IMR-90 (cell line): ENCODE results near the gene TMEM63A. TPM values are rescaled to one million over a fixed set of nuclear protein-coding genes. Genes with fewer than 3 reads are reported as not detected.

Source experiments
- ATAC-seq: fragments of 200-7000 bp; cut with Tn5 transposase; 2 replicates; pipeline ENCODE4 v1.9.1; 2020; ENCODE audit warnings: low read depth, mild to moderate bottlenecking, moderate library complexity
- BruUV-seq: library from RNA; stranded (reverse); fragments of 400-500 nt; replicated peaks from 2 replicates; lab custom pipeline; 2021; lab: Mats Ljungman, UMichigan
- CTCF ChIA-PET: fragments of 300-600 bp; formaldehyde crosslinking; extraction: SDS; loops from one replicate; lab custom pipeline; 2021; ENCODE audit warnings: antibody characterized with exemption; lab: Yijun Ruan, JAX
- POLR2A ChIA-PET: fragments of 300-600 bp; sonication (Branson Sonifier 250); formaldehyde crosslinking; loops from one replicate; lab custom pipeline; 2022; ENCODE audit warnings: antibody characterized with exemption; ENCODE audit not compliant: unreplicated experiment; lab: Charles Lee
- DNase-seq: peaks from one replicate; pipeline ENCODE4 v3.0.0; 2013
- H2AFZ ChIP-seq: replicated peaks from 2 replicates; pipeline ENCODE3; 2013; ENCODE audit warnings: low read length, mild to moderate bottlenecking; ENCODE audit not compliant: poor library complexity
- H2AK5ac ChIP-seq: 2 replicates; pipeline ENCODE4 v1.6.1; 2013; ENCODE audit warnings: low read depth, low read length, inconsistent platforms
- H2AK9ac ChIP-seq: replicated peaks from 2 replicates; pipeline ENCODE3; 2013; ENCODE audit warnings: mild to moderate bottlenecking, low read depth, low read length, moderate library complexity; ENCODE audit not compliant: poor library complexity
- H2BK120ac ChIP-seq: 2 replicates; pipeline ENCODE4 v1.6.1; 2013; ENCODE audit warnings: low read depth, low read length, inconsistent platforms
- H2BK15ac ChIP-seq: 3 replicates; pipeline ENCODE4 v1.6.1; 2013; ENCODE audit warnings: low read depth, low read length, inconsistent platforms
- H2BK20ac ChIP-seq: 2 replicates; pipeline ENCODE4 v1.6.1; 2013; ENCODE audit warnings: low read depth, mild to moderate bottlenecking, inconsistent platforms, low read length, moderate library complexity
- H2BK5ac ChIP-seq: 2 replicates; pipeline ENCODE4 v1.6.1; 2013; ENCODE audit warnings: mild to moderate bottlenecking, low read depth, low read length, inconsistent platforms; ENCODE audit not compliant: poor library complexity, severe bottlenecking
- H3K14ac ChIP-seq: replicated peaks from 2 replicates; pipeline ENCODE4 v1.6.1; 2013; ENCODE audit warnings: low read depth, low read length, inconsistent platforms
- H3K18ac ChIP-seq: 2 replicates; pipeline ENCODE4 v1.6.1; 2013; ENCODE audit warnings: low read depth, low read length, control low read depth
- H3K23ac ChIP-seq: 2 replicates; pipeline ENCODE4 v1.6.1; 2013; ENCODE audit warnings: low read depth, low read length, inconsistent platforms
- H3K27ac ChIP-seq: 2 replicates; pipeline ENCODE4 v1.5.1; 2013; ENCODE audit warnings: mild to moderate bottlenecking, control low read depth, low read length; ENCODE audit not compliant: insufficient read depth
- H3K27me3 ChIP-seq: 2 replicates; pipeline ENCODE4 v1.6.1; 2013; ENCODE audit warnings: low read length; ENCODE audit not compliant: control insufficient read depth, insufficient read depth
- H3K36me3 ChIP-seq: 2 replicates; pipeline ENCODE4 v1.6.1; 2013; ENCODE audit warnings: low read length, mixed read lengths; ENCODE audit not compliant: control insufficient read depth, insufficient read depth
- H3K4ac ChIP-seq: 2 replicates; pipeline ENCODE4 v1.6.1; 2013; ENCODE audit warnings: low read depth, low read length, inconsistent platforms
- H3K4me1 ChIP-seq: 2 replicates; pipeline ENCODE4 v1.6.1; 2013; ENCODE audit warnings: low read length, mixed read lengths; ENCODE audit not compliant: control insufficient read depth, insufficient read depth
- H3K4me2 ChIP-seq: 2 replicates; pipeline ENCODE4 v1.6.1; 2013; ENCODE audit warnings: low read depth, mild to moderate bottlenecking, control low read depth, low read length, moderate library complexity
- H3K4me3 ChIP-seq: 2 replicates; pipeline ENCODE4 v1.5.1; 2013; ENCODE audit warnings: low read depth, mild to moderate bottlenecking, control low read depth, low read length, moderate library complexity; ENCODE audit not compliant: insufficient read depth
- H3K56ac ChIP-seq: 2 replicates; pipeline ENCODE4 v1.6.1; 2013; ENCODE audit warnings: low read length, inconsistent platforms; ENCODE audit not compliant: insufficient read depth; ENCODE audit errors: extremely low read depth
- H3K79me1 ChIP-seq, 2 experiments: 2 replicates each; pipeline ENCODE4 v1.6.1; 2013; ENCODE audit warnings: low read length in 2 of 2, inconsistent platforms in 1 of 2, low read depth in 1 of 2
- H3K9ac ChIP-seq: 2 replicates; pipeline ENCODE4 v1.6.1; 2013; ENCODE audit warnings: low read depth, low read length, control low read depth
- H3K9me1 ChIP-seq: 2 replicates; pipeline ENCODE4 v1.6.1; 2013; ENCODE audit warnings: low read length, inconsistent platforms; ENCODE audit not compliant: insufficient read depth
- H3K9me3 ChIP-seq: 2 replicates; pipeline ENCODE4 v1.6.1; 2013; ENCODE audit warnings: low read length; ENCODE audit not compliant: control insufficient read depth, insufficient read depth
- H4K20me1 ChIP-seq: 2 replicates; pipeline ENCODE4 v1.6.1; 2013; ENCODE audit warnings: low read length, inconsistent platforms; ENCODE audit not compliant: insufficient read depth
- H4K5ac ChIP-seq: 2 replicates; pipeline ENCODE4 v1.6.1; 2013; ENCODE audit warnings: mild to moderate bottlenecking, low read depth, low read length, control low read depth
- H4K8ac ChIP-seq, 2 experiments: 2 replicates each; pipeline ENCODE4 v1.6.1; 2013; ENCODE audit warnings: low read depth in 2 of 2, low read length in 2 of 2, control low read depth in 1 of 2, inconsistent platforms in 1 of 2
- H4K91ac ChIP-seq: 2 replicates; pipeline ENCODE4 v1.6.1; 2013; ENCODE audit warnings: low read depth, low read length, inconsistent platforms; ENCODE audit not compliant: insufficient read depth
- BHLHE40 ChIP-seq: fragments of 150-350 bp; IDR thresholded peaks from 2 replicates; pipeline ENCODE4 v1.6.1; 2016; ENCODE audit warnings: mild to moderate bottlenecking, low read depth, low read length
- CEBPB ChIP-seq: IDR thresholded peaks from 2 replicates; pipeline ENCODE4 v1.6.1; 2012; ENCODE audit warnings: low read depth, low read length, improper control_type of control experiment
- CHD1 ChIP-seq: IDR thresholded peaks from 2 replicates; pipeline ENCODE4 v1.6.1; 2012; ENCODE audit warnings: low read depth, low read length, improper control_type of control experiment
- MAZ ChIP-seq: IDR thresholded peaks from 2 replicates; pipeline ENCODE4 v1.6.1; 2012; ENCODE audit warnings: low read depth, mild to moderate bottlenecking, low read length, improper control_type of control experiment, moderate library complexity, borderline replicate concordance
- MXI1 ChIP-seq: IDR thresholded peaks from 2 replicates; pipeline ENCODE4 v1.6.1; 2012; ENCODE audit warnings: low read depth, mild to moderate bottlenecking, low read length, moderate library complexity, borderline replicate concordance
- POLR2A ChIP-seq: IDR thresholded peaks from 2 replicates; pipeline ENCODE4 v1.6.1; 2012; ENCODE audit warnings: mild to moderate bottlenecking, low read depth, low read length
- RAD21 ChIP-seq: IDR thresholded peaks from 2 replicates; pipeline ENCODE4 v1.6.1; 2012; ENCODE audit warnings: low read length, improper control_type of control experiment
- RCOR1 ChIP-seq: IDR thresholded peaks from 2 replicates; pipeline ENCODE4 v1.6.1; 2012; ENCODE audit warnings: mild to moderate bottlenecking, low read length, improper control_type of control experiment; ENCODE audit not compliant: insufficient replicate concordance
- RFX5 ChIP-seq: IDR thresholded peaks from 2 replicates; pipeline ENCODE4 v1.8.0; 2012; ENCODE audit warnings: low read depth, mild to moderate bottlenecking, low read length, moderate library complexity
- SMC3 ChIP-seq: fragments of 150-350 bp; IDR thresholded peaks from 2 replicates; pipeline ENCODE4 v1.6.1; 2016; ENCODE audit warnings: low read depth, mild to moderate bottlenecking, antibody characterized with exemption, low read length, moderate library complexity
- WGBS, 2 experiments: methylation state at CpG; one replicate each; pipeline versions ENCODE4 v1.1.5 to v1.1.7; 2013; ENCODE audit warnings: missing lambda C conversion rate in 2 of 2; ENCODE audit not compliant: insufficient read length in 1 of 2; ENCODE audit errors: extremely low coverage in 2 of 2; 5-methylcytosine and 5-hydroxymethylcytosine counted together
- dilution Hi-C: fragments of 300-500 bp; cut with HindIII; formaldehyde crosslinking; loops from one replicate; pipeline ENCODE4 v1.14.3; 2018; ENCODE audit warnings: low sequenced_read_pairs; ENCODE audit not compliant: unreplicated experiment
- in situ Hi-C: fragments of 300-500 bp; cut with MboI; formaldehyde crosslinking; loops from 3 replicates; pipeline ENCODE4 v1.14.3; 2019; ENCODE audit warnings: low sequenced_read_pairs, inconsistent platforms, mixed read lengths
- intact Hi-C: fragments of 100-400 bp; cut with micrococcal nuclease; formaldehyde crosslinking; loops from 2 replicates; pipeline ENCODE4 v1.10.0; 2022
- polyA plus RNA-seq, 3 experiments: library from polyadenylated mRNA; depleted of rRNA; stranded (reverse); fragments of >200 nt; gene quantifications; 2 replicates each; pipeline ENCODE4 v1.2.3, GENCODE V29; 2012; ENCODE audit warnings: low replicate concordance in 1 of 3
- total RNA-seq: library from RNA; depleted of rRNA; stranded (reverse); fragments of >200 nt; gene quantifications from 2 replicates; pipeline ENCODE4 v1.2.3, GENCODE V29; 2012
- TF ChIP-seq, protein P1 (sequence below): fragments of 150-350 bp; IDR thresholded peaks from 2 replicates; pipeline ENCODE4 v1.6.1; 2016; ENCODE audit warnings: low read depth, mild to moderate bottlenecking, low read length, moderate library complexity, borderline replicate concordance
- TF ChIP-seq, protein P2 (sequence below): conservative IDR thresholded peaks from 2 replicates; pipeline ENCODE4 v1.5.1; 2012; ENCODE audit warnings: mild to moderate bottlenecking, low read depth, low read length, improper control_type of control experiment
- TF ChIP-seq, protein P3 (sequence below): fragments of 150-350 bp; IDR thresholded peaks from 2 replicates; pipeline ENCODE4 v1.6.1; 2017; ENCODE audit warnings: mild to moderate bottlenecking, antibody characterized with exemption, low read length, low read depth

Gene TMEM63A
- total and polyA plus RNA-seq, 2 of the 4 experiments (the other 2 are of a cell fraction): 4.7 to 23.3 TPM

DNA sequence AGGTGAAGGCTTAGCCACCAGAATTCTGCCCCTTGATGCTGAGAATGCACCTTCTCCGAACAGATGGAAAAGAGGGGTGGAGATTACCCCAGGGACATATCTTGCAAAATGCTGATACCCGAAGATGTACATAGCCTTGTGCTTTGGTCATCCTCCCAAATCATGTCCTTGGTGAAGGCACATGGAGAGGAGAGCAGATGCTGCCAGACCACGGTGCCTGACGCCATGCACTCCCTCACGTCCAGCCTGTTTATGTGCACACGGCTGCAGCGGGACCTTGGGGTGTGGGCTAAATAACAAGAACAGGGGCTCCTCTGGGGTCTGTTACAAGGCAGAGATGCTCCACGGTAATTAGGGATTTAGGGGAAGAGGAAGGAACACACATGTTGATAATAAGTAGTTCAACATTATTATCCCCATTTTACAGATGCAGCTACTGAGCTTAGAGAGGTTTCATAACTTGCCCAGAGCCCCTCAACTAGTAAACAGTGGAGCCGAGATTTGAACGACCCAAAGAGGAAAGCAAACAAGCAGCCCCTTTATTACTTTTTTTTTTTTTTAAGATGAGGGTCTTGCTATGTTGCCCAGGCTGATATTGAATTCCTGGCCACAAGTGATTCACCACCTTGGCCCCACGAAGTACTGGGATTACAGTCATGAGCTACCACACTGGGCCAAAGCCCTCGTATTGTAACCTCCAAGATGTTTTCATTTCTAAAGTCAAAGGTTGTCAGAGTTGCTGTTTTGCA lies 59.4 kb downstream of the TMEM63A start:
- WGBS, 2 experiments: 88% methylated on average over 3 of the region's 12 CpGs; no CpG with 5 or more reads in 1 of the 2 experiments
- POLR2A ChIA-PET: no interaction called here
- in situ Hi-C loops: no loop called here

More for the DNA sequence above, 59.4 kb downstream of the TMEM63A start:
- H3K4me2 ChIP-seq: no peak overlapping the region
- no peak overlapping the region for H4K91ac ChIP-seq
- no peaks in the 10 kb centered on the region for H3K27me3 ChIP-seq
- no peak overlapping the region for H2BK5ac ChIP-seq
- no peak overlapping the region for H2BK120ac ChIP-seq
- no peak overlapping the region for H2AFZ ChIP-seq
- no peak overlapping the region for H3K27ac ChIP-seq
- H2BK20ac ChIP-seq: no peak overlapping the region
- dilution Hi-C loops: no loop called here
- peaks cover 7% of the 10 kb centered on the region for H3K9me1 ChIP-seq
- no peaks in the 10 kb centered on the region; the same call in 1 of the 2 replicates for H3K36me3 ChIP-seq
- intact Hi-C loops: no loop called here
- no peak overlapping the region for H3K14ac ChIP-seq
- H2AK9ac ChIP-seq: peak overlapping the region; percentile 33
- no peak overlapping the region for H4K8ac ChIP-seq
- H3K4me1 ChIP-seq: peaks cover 5% of the 10 kb centered on the region; the same call in 1 of the 2 replicates
- peaks cover 10 to 12% of the 10 kb centered on the region in 2 experiments; a peak in 2 of 4 replicates for H3K79me1 ChIP-seq
- H3K18ac ChIP-seq: no peak overlapping the region
- no peak for ATAC-seq
- TF ChIP-seq SMC3 (no peak), RFX5 (no peak), CHD1 (no peak), MAZ (no peak), RCOR1 (no peak), CEBPB (no peak), MXI1 (no peak), BHLHE40 (no peak), POLR2A (no peak), RAD21 (no peak)
- TF ChIP-seq, protein P1, sequence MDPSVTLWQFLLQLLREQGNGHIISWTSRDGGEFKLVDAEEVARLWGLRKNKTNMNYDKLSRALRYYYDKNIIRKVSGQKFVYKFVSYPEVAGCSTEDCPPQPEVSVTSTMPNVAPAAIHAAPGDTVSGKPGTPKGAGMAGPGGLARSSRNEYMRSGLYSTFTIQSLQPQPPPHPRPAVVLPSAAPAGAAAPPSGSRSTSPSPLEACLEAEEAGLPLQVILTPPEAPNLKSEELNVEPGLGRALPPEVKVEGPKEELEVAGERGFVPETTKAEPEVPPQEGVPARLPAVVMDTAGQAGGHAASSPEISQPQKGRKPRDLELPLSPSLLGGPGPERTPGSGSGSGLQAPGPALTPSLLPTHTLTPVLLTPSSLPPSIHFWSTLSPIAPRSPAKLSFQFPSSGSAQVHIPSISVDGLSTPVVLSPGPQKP: no peak
- TF ChIP-seq, protein P2, sequence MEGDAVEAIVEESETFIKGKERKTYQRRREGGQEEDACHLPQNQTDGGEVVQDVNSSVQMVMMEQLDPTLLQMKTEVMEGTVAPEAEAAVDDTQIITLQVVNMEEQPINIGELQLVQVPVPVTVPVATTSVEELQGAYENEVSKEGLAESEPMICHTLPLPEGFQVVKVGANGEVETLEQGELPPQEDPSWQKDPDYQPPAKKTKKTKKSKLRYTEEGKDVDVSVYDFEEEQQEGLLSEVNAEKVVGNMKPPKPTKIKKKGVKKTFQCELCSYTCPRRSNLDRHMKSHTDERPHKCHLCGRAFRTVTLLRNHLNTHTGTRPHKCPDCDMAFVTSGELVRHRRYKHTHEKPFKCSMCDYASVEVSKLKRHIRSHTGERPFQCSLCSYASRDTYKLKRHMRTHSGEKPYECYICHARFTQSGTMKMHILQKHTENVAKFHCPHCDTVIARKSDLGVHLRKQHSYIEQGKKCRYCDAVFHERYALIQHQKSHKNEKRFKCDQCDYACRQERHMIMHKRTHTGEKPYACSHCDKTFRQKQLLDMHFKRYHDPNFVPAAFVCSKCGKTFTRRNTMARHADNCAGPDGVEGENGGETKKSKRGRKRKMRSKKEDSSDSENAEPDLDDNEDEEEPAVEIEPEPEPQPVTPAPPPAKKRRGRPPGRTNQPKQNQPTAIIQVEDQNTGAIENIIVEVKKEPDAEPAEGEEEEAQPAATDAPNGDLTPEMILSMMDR: no peak
- TF ChIP-seq, protein P3, sequence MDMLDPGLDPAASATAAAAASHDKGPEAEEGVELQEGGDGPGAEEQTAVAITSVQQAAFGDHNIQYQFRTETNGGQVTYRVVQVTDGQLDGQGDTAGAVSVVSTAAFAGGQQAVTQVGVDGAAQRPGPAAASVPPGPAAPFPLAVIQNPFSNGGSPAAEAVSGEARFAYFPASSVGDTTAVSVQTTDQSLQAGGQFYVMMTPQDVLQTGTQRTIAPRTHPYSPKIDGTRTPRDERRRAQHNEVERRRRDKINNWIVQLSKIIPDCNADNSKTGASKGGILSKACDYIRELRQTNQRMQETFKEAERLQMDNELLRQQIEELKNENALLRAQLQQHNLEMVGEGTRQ: no peak
- H3K4ac ChIP-seq: no peak overlapping the region
- H2AK5ac ChIP-seq: no peak overlapping the region
- no peak overlapping the region for H3K56ac ChIP-seq
- no peaks in the 10 kb centered on the region; the same call in 1 of the 2 replicates for H4K20me1 ChIP-seq
- no peaks in the 10 kb centered on the region for H3K9me3 ChIP-seq
- CTCF ChIA-PET: interaction anchor here (1.0 kb wide), 1 partner anchor 12 kb away, joined by 4 read pairs; no protein-coding TSS in a partner anchor
- H3K9ac ChIP-seq: no peak overlapping the region
- H3K23ac ChIP-seq: no peak overlapping the region
- H2BK15ac ChIP-seq: no peak overlapping the region
- no peak overlapping the region for H3K4me3 ChIP-seq
- no peak overlapping the region for H4K5ac ChIP-seq
- no peak for DNase-seq
- BruUV-seq: no TSS peak
